Activated CD4-positive, alpha-beta T cell treated with anti-CD3 and anti-CD28 coated beads, Interleukin-2, amount 10 ng/mL, durations not matched to agents 24 days and 14 days (primary cell): ENCODE results near the gene PSME4. TPM values are rescaled to one million over a fixed set of nuclear protein-coding genes. Genes with fewer than 3 reads are reported as not detected.
"Not testable (repeated sequence)": the region's sequence is repeated elsewhere in the genome, so short reads cannot be mapped to it uniquely, and the experiment has no call there.

Experiments used
- DNase-seq: peaks from one replicate; pipeline ENCODE4 v3.0.0; 2022
- H3K27ac Mint-ChIP-seq: one replicate; pipeline ENCODE4 v1.8.0; 2022; ENCODE audit warnings: mild to moderate bottlenecking, mixed read lengths
- H3K27me3 Mint-ChIP-seq: one replicate; pipeline ENCODE4 v1.8.0; 2022; ENCODE audit warnings: mixed read lengths
- H3K36me3 Mint-ChIP-seq: one replicate; pipeline ENCODE4 v1.8.0; 2022; ENCODE audit warnings: low read depth, mild to moderate bottlenecking, mixed read lengths
- H3K4me1 Mint-ChIP-seq: one replicate; pipeline ENCODE4 v1.8.0; 2021; ENCODE audit warnings: mixed read lengths
- H3K4me3 Mint-ChIP-seq: one replicate; pipeline ENCODE4 v1.8.0; 2022; ENCODE audit warnings: mild to moderate bottlenecking, moderate library complexity, mixed read lengths
- H3K9me3 Mint-ChIP-seq: one replicate; pipeline ENCODE4 v1.8.0; 2021; ENCODE audit warnings: mixed read lengths
- intact Hi-C: fragments of 100-400 bp; cut with micrococcal nuclease; formaldehyde crosslinking; loops from one replicate; pipeline ENCODE4 v1.15.1; 2023
- total RNA-seq: library from RNA; stranded (reverse); gene quantifications from 2 replicates; pipeline ENCODE4 v1.2.3, GENCODE V29; 2022

PSME4 gene
- total RNA-seq, 1 donor from 2014 or later, result 52.1 TPM

DNA sequence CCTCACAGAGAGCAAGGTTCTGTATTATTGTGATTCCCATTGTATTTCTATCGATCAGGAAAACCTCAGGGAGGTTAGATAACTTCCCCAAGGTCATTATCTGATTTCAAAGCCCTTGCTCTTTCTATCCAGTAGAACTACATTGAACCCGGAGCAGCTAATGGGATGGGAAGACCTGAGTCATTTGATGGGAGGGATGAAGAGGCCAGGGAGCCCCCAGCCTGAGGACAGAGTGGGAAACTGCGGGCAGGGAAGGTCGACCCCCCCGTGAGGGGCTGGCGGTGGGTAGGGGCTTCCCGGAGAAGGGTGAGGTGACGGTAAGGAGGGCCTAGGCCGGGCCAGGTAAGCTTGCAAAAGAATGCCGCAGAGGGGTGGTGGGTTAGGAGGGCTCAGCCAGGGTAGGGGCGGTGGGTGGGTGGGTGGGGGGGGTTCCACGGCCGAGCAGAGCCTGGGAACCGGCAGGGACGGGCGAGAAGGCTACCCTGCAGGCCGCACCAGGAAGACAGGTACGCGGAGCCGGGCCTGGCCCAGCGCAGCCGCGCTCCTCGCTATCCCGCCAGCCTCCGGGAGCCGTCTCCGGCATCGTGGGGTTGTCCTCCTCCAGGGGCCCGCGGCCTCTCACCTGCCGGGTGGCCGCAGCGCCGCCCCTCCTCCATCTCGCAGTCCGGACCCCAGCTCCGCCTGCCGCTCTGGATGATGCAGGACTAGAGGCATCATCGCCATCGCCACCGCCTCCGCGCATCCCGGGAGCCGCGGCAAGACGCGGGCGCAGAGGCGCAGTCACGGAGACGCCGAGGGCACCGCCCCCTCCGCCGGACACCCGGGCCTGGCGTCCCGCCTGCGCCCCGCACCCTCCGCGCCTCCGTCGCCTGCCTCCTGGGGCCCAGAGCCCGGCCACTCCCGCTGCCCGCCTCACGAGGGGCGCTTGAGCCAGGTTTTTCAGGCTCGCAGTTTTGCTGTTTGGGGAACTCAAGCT is 111.3 kb downstream of the PSME4 start, which contains the start of gene GPR75:
Gene GPR75, minus strand, starts transcription at position 762 of the 976 bp plus-strand sequence. CDS start 5,211 bp downstream, outside the sequence.
- no peak for DNase-seq
- Mint-ChIP-seq H3K36me3 (peaks cover 13% of the 10 kb centered on the region), H3K4me3 (no peak within 1 kb of the TSS), H3K9me3 (no peaks in the 10 kb centered on the region), H3K4me1 (no peaks in the 10 kb centered on the region), H3K27ac (no peak within 1 kb of the TSS), H3K27me3 (no peaks in the 10 kb centered on the region)
- intact Hi-C loops, result no loop called here

DNA sequence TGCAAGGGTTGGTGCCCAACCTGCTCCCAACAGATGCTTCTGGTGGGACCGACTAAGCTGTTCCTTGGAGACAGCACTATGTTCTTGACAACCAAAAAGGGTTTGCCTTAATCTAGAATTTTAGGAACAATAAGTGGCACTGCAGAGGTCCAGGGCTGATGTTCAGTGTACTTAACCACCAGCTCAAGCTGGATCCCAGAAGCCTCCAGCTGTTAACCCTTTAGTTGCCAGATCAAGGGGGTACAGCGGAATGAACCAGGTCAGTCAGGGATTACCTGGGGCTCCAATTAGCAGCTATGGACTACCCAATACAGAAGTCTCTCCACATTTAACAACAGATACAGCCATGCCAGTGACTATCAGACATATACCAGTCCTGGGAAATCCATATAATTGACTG is 114.5 kb downstream of the PSME4 start:
- Mint-ChIP-seq H3K27me3 (no peaks in the 10 kb centered on the region), H3K4me1 (no peaks in the 10 kb centered on the region), H3K4me3 (no peak overlapping the region), H3K36me3 (peaks cover 24% of the 10 kb centered on the region), H3K9me3 (no peaks in the 10 kb centered on the region), H3K27ac (no peak overlapping the region)
- intact Hi-C loops, result no loop called here
- no peak for DNase-seq

GRCh38 chr2:53854678-53855077 is 116.1 kb downstream of the PSME4 start:
- H3K36me3 Mint-ChIP-seq, result peaks cover 21% of the 10 kb centered on the region

GRCh38 chr2:53852532-53852931 is 118.3 kb downstream of the PSME4 start:
- intact Hi-C loops, result no loop called here
- Mint-ChIP-seq H3K36me3 (peaks cover 18% of the 10 kb centered on the region), H3K27ac (no peak overlapping the region), H3K9me3 (no peaks in the 10 kb centered on the region), H3K4me3 (no peak overlapping the region), H3K27me3 (no peaks in the 10 kb centered on the region), H3K4me1 (no peaks in the 10 kb centered on the region)
- DNase-seq, result no peak

More at GRCh38 chr2:53854678-53855077, 116.1 kb downstream of the PSME4 start:
- intact Hi-C loops, result no loop called here
- no peak for DNase-seq
- no peaks in the 10 kb centered on the region for H3K9me3 Mint-ChIP-seq
- no peaks in the 10 kb centered on the region for H3K27me3 Mint-ChIP-seq
- H3K4me1 Mint-ChIP-seq, result no peaks in the 10 kb centered on the region
- H3K4me3 Mint-ChIP-seq, result no peak overlapping the region
- H3K27ac Mint-ChIP-seq, result no peak overlapping the region

DNA sequence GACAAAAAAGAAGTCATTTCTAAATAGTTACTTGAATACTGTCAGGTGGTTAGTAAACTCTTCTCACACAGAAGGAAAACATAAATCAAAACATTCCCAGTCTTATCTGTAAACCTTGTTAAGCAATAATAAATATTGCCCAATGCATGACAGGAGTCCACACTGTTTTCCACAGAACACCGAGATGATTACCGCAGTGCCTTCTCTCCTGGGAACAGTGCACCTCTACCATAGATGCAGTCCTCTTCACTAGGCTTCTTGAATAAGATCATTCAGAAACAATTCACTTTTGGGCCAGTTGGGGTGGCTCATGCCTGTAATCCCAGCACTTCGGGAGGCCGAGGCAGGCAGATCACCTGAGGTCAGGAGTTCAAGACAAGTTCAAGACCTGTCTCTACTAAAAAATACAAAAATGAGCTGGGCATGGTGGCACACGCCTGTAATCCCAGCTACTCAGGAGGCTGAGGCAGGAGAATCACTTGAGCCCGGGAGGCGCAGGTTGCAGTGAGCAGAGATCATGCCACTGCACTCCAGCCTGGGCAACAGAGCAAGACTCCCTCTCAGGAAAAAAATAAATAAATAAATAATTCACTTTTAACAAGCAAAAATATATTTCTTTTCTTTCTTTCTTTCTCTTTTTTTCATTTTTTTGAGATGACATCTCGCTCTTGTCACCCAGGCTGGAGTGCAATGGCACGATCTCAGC is 119.6 kb downstream of the PSME4 start:
- not testable (repeated sequence) for H3K4me3 Mint-ChIP-seq

GRCh38 chr2:53848062-53848461 is 122.7 kb downstream of the PSME4 start:
- DNase-seq, result no peak
- no peak overlapping the region for H3K4me3 Mint-ChIP-seq
- no peak overlapping the region for H3K27ac Mint-ChIP-seq
- H3K4me1 Mint-ChIP-seq, result no peaks in the 10 kb centered on the region
- intact Hi-C loops, result no loop called here
- peaks cover 7% of the 10 kb centered on the region for H3K36me3 Mint-ChIP-seq
- H3K27me3 Mint-ChIP-seq, result no peaks in the 10 kb centered on the region
- no peaks in the 10 kb centered on the region for H3K9me3 Mint-ChIP-seq

More for the DNA sequence above, 119.6 kb downstream of the PSME4 start:
- H3K9me3 Mint-ChIP-seq, intact Hi-C loops, H3K4me1 Mint-ChIP-seq, H3K27ac Mint-ChIP-seq, DNase-seq, H3K27me3 Mint-ChIP-seq: not testable (repeated sequence)
- H3K36me3 Mint-ChIP-seq, result peaks cover 18% of the 10 kb centered on the region

GRCh38 chr2:53843595-53843994 is 127.2 kb downstream of the PSME4 start:
- no peak for DNase-seq
- no peak overlapping the region for H3K4me3 Mint-ChIP-seq
- H3K9me3 Mint-ChIP-seq, result no peaks in the 10 kb centered on the region
- no peaks in the 10 kb centered on the region for H3K27me3 Mint-ChIP-seq
- peaks cover 2% of the 10 kb centered on the region for H3K4me1 Mint-ChIP-seq
- H3K36me3 Mint-ChIP-seq, result peaks cover 2% of the 10 kb centered on the region
- intact Hi-C loops, result no loop called here
- H3K27ac Mint-ChIP-seq, result no peak overlapping the region

GRCh38 chr2:53842891-53843290 is 127.9 kb downstream of the PSME4 start:
- intact Hi-C loops, result no loop called here
- Mint-ChIP-seq H3K4me1 (peaks cover 2% of the 10 kb centered on the region), H3K27ac (no peak overlapping the region), H3K9me3 (no peaks in the 10 kb centered on the region), H3K4me3 (no peak overlapping the region), H3K36me3 (no peaks in the 10 kb centered on the region), H3K27me3 (no peaks in the 10 kb centered on the region)
- DNase-seq, result no peak

- H3K27me3 Mint-ChIP-seq, H3K9me3 Mint-ChIP-seq, DNase-seq, H3K36me3 Mint-ChIP-seq, H3K27ac Mint-ChIP-seq, H3K4me1 Mint-ChIP-seq, H3K4me3 Mint-ChIP-seq, intact Hi-C loops: not testable (repeated sequence)
Measured at GRCh38 chr2:53841651-53842050, 129.1 kb downstream of the PSME4 start.

GRCh38 chr2:53840580-53840979 is 130.2 kb downstream of the PSME4 start:
- H3K4me1 Mint-ChIP-seq, result peaks cover 2% of the 10 kb centered on the region
- H3K36me3 Mint-ChIP-seq, result no peaks in the 10 kb centered on the region
- H3K27me3 Mint-ChIP-seq, result no peaks in the 10 kb centered on the region
- intact Hi-C loops, result no loop called here
- DNase-seq, result no peak
- no peak overlapping the region for H3K4me3 Mint-ChIP-seq
- H3K27ac Mint-ChIP-seq, result no peak overlapping the region
- H3K9me3 Mint-ChIP-seq, result no peaks in the 10 kb centered on the region

DNA sequence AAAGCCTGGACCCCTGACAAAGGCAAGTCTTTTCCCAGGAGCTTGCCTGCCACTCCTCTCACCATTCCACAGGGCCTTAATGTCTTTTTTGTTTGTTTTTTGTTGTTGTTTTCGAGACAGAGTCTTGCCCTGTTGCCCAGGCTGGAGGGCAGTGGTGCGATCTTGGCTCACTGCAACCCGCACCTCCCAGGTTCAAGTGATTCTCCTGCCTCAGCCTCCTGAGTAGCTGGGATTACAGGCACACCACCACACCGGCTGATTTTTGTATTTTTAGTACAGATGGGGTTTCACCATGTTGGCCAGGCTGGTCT is 140.9 kb downstream of the PSME4 start:
- H3K4me1 Mint-ChIP-seq, H3K36me3 Mint-ChIP-seq, H3K9me3 Mint-ChIP-seq, DNase-seq, H3K27ac Mint-ChIP-seq, H3K27me3 Mint-ChIP-seq, H3K4me3 Mint-ChIP-seq, intact Hi-C loops: not testable (repeated sequence)

GRCh38 chr2:53829273-53829979 is 141.4 kb downstream of the PSME4 start:
- Mint-ChIP-seq H3K27me3 (no peaks in the 10 kb centered on the region), H3K4me3 (no peak overlapping the region), H3K4me1 (no peaks in the 10 kb centered on the region), H3K27ac (no peak overlapping the region), H3K36me3 (peaks cover 3% of the 10 kb centered on the region), H3K9me3 (no peaks in the 10 kb centered on the region)
- DNase-seq, result no peak
- intact Hi-C loops, result no loop called here

- no peaks in the 10 kb centered on the region for H3K4me1 Mint-ChIP-seq
- no peaks in the 10 kb centered on the region for H3K9me3 Mint-ChIP-seq
- no peak overlapping the region for H3K27ac Mint-ChIP-seq
- no peaks in the 10 kb centered on the region for H3K36me3 Mint-ChIP-seq
- intact Hi-C loops, result no loop called here
- no peaks in the 10 kb centered on the region for H3K27me3 Mint-ChIP-seq
- no peak for DNase-seq
- H3K4me3 Mint-ChIP-seq, result no peak overlapping the region
Measured at GRCh38 chr2:53828331-53828730, 142.5 kb downstream of the PSME4 start.
